ENCODE measurements around the gene DCAF17.

The DCAF17 gene

DNA sequence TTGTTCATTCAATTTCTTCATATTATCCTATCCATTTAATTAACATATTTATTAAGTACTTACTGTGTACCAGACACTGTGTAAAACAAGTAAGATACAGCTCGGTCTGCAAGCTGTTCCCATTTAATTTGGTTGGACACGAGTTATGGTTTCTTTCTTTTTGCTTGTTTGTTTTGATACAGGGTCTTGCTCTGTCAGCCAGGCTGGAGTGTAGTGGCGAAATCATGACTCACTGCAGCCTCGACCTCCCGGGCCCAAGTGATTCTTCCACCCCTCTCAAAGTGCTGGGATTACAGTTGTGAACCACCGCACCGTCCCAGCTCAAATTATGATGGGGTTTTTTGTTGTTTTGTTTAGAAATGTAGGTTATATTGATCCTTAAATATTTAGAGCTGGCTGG, 97.3 kb downstream of the DCAF17 start:
- TF ChIP-seq, protein P1, sequence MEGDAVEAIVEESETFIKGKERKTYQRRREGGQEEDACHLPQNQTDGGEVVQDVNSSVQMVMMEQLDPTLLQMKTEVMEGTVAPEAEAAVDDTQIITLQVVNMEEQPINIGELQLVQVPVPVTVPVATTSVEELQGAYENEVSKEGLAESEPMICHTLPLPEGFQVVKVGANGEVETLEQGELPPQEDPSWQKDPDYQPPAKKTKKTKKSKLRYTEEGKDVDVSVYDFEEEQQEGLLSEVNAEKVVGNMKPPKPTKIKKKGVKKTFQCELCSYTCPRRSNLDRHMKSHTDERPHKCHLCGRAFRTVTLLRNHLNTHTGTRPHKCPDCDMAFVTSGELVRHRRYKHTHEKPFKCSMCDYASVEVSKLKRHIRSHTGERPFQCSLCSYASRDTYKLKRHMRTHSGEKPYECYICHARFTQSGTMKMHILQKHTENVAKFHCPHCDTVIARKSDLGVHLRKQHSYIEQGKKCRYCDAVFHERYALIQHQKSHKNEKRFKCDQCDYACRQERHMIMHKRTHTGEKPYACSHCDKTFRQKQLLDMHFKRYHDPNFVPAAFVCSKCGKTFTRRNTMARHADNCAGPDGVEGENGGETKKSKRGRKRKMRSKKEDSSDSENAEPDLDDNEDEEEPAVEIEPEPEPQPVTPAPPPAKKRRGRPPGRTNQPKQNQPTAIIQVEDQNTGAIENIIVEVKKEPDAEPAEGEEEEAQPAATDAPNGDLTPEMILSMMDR (IDR thresholded peaks at IDR 0.05; ENCODE audit: low read depth, low read length) = no peak
- peak overlapping the region; percentile 20 for H3K4me3 ChIP-seq (ENCODE audit: low read depth, low read length)

GRCh38 chr2:171531836-171532450, 97.9 kb downstream of the DCAF17 start:
- TF ChIP-seq, protein P1 (IDR thresholded peaks at IDR 0.05; ENCODE audit: low read depth, low read length) = no peak
- peak overlapping the region; percentile 20; the same call in 1 of the 2 replicates for H3K4me3 ChIP-seq (ENCODE audit: low read depth, low read length)

- TF ChIP-seq, protein P1 (IDR thresholded peaks at IDR 0.05; ENCODE audit: low read depth, low read length) = no peak
- H3K4me3 ChIP-seq (ENCODE audit: low read depth, low read length) = no peak overlapping the region
Observed at GRCh38 chr2:171533331-171533730, 99.3 kb downstream of the DCAF17 start.
